ENCODE results near the gene FUT3.
"Not testable (repeated sequence)": the region's sequence is repeated elsewhere in the genome, so short reads cannot be mapped to it uniquely, and the experiment has no call there.

The FUT3 gene

GRCh38 chr19:5847846-5848245 lies 3.4 kb downstream of the FUT3 start:
- H3K27ac ChIP-seq (ENCODE audit: insufficient read depth, low read depth, low read length, poor library complexity, severe bottlenecking); H3K4me3 ChIP-seq (ENCODE audit: insufficient read depth, low read depth, low read length): not testable (repeated sequence)

GRCh38 chr19:5844456-5845433 lies 6.5 kb downstream of the FUT3 start:
- H3K4me3 ChIP-seq (ENCODE audit: insufficient read depth, low read depth, low read length): no peak overlapping the region
- H3K27me3 ChIP-seq (ENCODE audit: control insufficient read depth, insufficient read depth, low read length, poor library complexity, severe bottlenecking): no peaks in the 10 kb centered on the region
- H3K36me3 ChIP-seq (ENCODE audit: control insufficient read depth, insufficient read depth, low read length): no peaks in the 10 kb centered on the region
- no peak overlapping the region for H3K27ac ChIP-seq (ENCODE audit: insufficient read depth, low read depth, low read length, poor library complexity, severe bottlenecking)
- no peaks in the 10 kb centered on the region for H3K4me1 ChIP-seq (ENCODE audit: control insufficient read depth, insufficient read depth, low read length)
- no peaks in the 10 kb centered on the region for H3K9me3 ChIP-seq (ENCODE audit: control insufficient read depth, low read length)
- whole genome bisulfite sequencing, 2 experiments: 88 to 89% methylated on average over 24 of the region's 24 CpGs

More at GRCh38 chr19:5847846-5848245, 3.4 kb downstream of the FUT3 start:
- WGBS, 2 experiments: 89 to 92% methylated on average over 10 of the region's 10 CpGs
- not testable (repeated sequence) for H3K36me3 ChIP-seq (ENCODE audit: control insufficient read depth, insufficient read depth, low read length); H3K27me3 ChIP-seq (ENCODE audit: control insufficient read depth, insufficient read depth, low read length, poor library complexity, severe bottlenecking); H3K9me3 ChIP-seq (ENCODE audit: control insufficient read depth, low read length); H3K4me1 ChIP-seq (ENCODE audit: control insufficient read depth, insufficient read depth, low read length)

- H3K4me3 ChIP-seq (ENCODE audit: insufficient read depth, low read depth, low read length): no peak overlapping the region
- 93% methylated on average over 16 to 19 of the region's 21 CpGs for WGBS, 2 experiments
- H3K27ac ChIP-seq (ENCODE audit: insufficient read depth, low read depth, low read length, poor library complexity, severe bottlenecking): no peak overlapping the region
- no peaks in the 10 kb centered on the region for H3K9me3 ChIP-seq (ENCODE audit: control insufficient read depth, low read length)
- H3K4me1 ChIP-seq (ENCODE audit: control insufficient read depth, insufficient read depth, low read length): no peaks in the 10 kb centered on the region
- no peaks in the 10 kb centered on the region for H3K27me3 ChIP-seq (ENCODE audit: control insufficient read depth, insufficient read depth, low read length, poor library complexity, severe bottlenecking)
- H3K36me3 ChIP-seq (ENCODE audit: control insufficient read depth, insufficient read depth, low read length): no peaks in the 10 kb centered on the region
Measured at GRCh38 chr19:5843295-5843927, 7.8 kb downstream of the FUT3 start.

GRCh38 chr19:5841735-5842111 lies 9.5 kb downstream of the FUT3 start:
- H3K4me1 ChIP-seq (ENCODE audit: control insufficient read depth, insufficient read depth, low read length); H3K4me3 ChIP-seq (ENCODE audit: insufficient read depth, low read depth, low read length); H3K36me3 ChIP-seq (ENCODE audit: control insufficient read depth, insufficient read depth, low read length); H3K9me3 ChIP-seq (ENCODE audit: control insufficient read depth, low read length); H3K27ac ChIP-seq (ENCODE audit: insufficient read depth, low read depth, low read length, poor library complexity, severe bottlenecking); H3K27me3 ChIP-seq (ENCODE audit: control insufficient read depth, insufficient read depth, low read length, poor library complexity, severe bottlenecking): not testable (repeated sequence)
- 81 to 89% methylated on average over 6 of the region's 6 CpGs for WGBS, 2 experiments

GRCh38 chr19:5839065-5840017 lies 11.9 kb downstream of the FUT3 start, which contains the start of gene FUT6:
Gene FUT6 (minus strand): TSS chr19:5839702. CDS start chr19:5832567, 7,135 bp downstream.
- Histone ChIP-seq H3K36me3 (ENCODE audit: control insufficient read depth, insufficient read depth, low read length) (no peaks in the 10 kb centered on the region), H3K27me3 (ENCODE audit: control insufficient read depth, insufficient read depth, low read length, poor library complexity, severe bottlenecking) (peaks cover 1% of the 10 kb centered on the region), H3K27ac (ENCODE audit: insufficient read depth, low read depth, low read length, poor library complexity, severe bottlenecking) (no peak within 1 kb of the TSS), H3K4me1 (ENCODE audit: control insufficient read depth, insufficient read depth, low read length) (no peaks in the 10 kb centered on the region), H3K4me3 (ENCODE audit: insufficient read depth, low read depth, low read length) (no peak within 1 kb of the TSS), H3K9me3 (ENCODE audit: control insufficient read depth, low read length) (no peaks in the 10 kb centered on the region)
- 92 to 93% methylated on average over 9 of the region's 9 CpGs for WGBS, 2 experiments

GRCh38 chr19:5838353-5839064 lies 12.7 kb downstream of the FUT3 start:
- no peaks in the 10 kb centered on the region for H3K36me3 ChIP-seq (ENCODE audit: control insufficient read depth, insufficient read depth, low read length)
- no peak overlapping the region for H3K4me3 ChIP-seq (ENCODE audit: insufficient read depth, low read depth, low read length)
- H3K4me1 ChIP-seq (ENCODE audit: control insufficient read depth, insufficient read depth, low read length): no peaks in the 10 kb centered on the region
- WGBS, 2 experiments: 94% methylated on average over 20 of the region's 20 CpGs
- H3K27ac ChIP-seq (ENCODE audit: insufficient read depth, low read depth, low read length, poor library complexity, severe bottlenecking): no peak overlapping the region
- H3K27me3 ChIP-seq (ENCODE audit: control insufficient read depth, insufficient read depth, low read length, poor library complexity, severe bottlenecking): peaks cover 3% of the 10 kb centered on the region
- no peaks in the 10 kb centered on the region for H3K9me3 ChIP-seq (ENCODE audit: control insufficient read depth, low read length)

GRCh38 chr19:5837761-5838352 lies 13.4 kb downstream of the FUT3 start:
- Histone ChIP-seq H3K9me3 (ENCODE audit: control insufficient read depth, low read length) (no peaks in the 10 kb centered on the region), H3K4me1 (ENCODE audit: control insufficient read depth, insufficient read depth, low read length) (no peaks in the 10 kb centered on the region), H3K27me3 (ENCODE audit: control insufficient read depth, insufficient read depth, low read length, poor library complexity, severe bottlenecking) (peaks cover 3% of the 10 kb centered on the region), H3K36me3 (ENCODE audit: control insufficient read depth, insufficient read depth, low read length) (no peaks in the 10 kb centered on the region), H3K27ac (ENCODE audit: insufficient read depth, low read depth, low read length, poor library complexity, severe bottlenecking) (no peak overlapping the region), H3K4me3 (ENCODE audit: insufficient read depth, low read depth, low read length) (no peak overlapping the region)
- 93 to 95% methylated on average over 14 of the region's 15 CpGs for WGBS, 2 experiments

- H3K27me3 ChIP-seq (ENCODE audit: control insufficient read depth, insufficient read depth, low read length, poor library complexity, severe bottlenecking): peaks cover 3% of the 10 kb centered on the region
- H3K27ac ChIP-seq (ENCODE audit: insufficient read depth, low read depth, low read length, poor library complexity, severe bottlenecking): no peak overlapping the region
- 89 to 91% methylated on average over 6 of the region's 6 CpGs for WGBS, 2 experiments
Measured at GRCh38 chr19:5832527-5833216, 18.6 kb downstream of the FUT3 start.

GRCh38 chr19:5832061-5832460 lies 19.2 kb downstream of the FUT3 start:
- H3K9me3 ChIP-seq (ENCODE audit: control insufficient read depth, low read length): no peaks in the 10 kb centered on the region
- no peak overlapping the region for H3K27ac ChIP-seq (ENCODE audit: insufficient read depth, low read depth, low read length, poor library complexity, severe bottlenecking)
- peaks cover 14% of the 10 kb centered on the region for H3K4me1 ChIP-seq (ENCODE audit: control insufficient read depth, insufficient read depth, low read length)
- H3K4me3 ChIP-seq (ENCODE audit: insufficient read depth, low read depth, low read length): no peak overlapping the region
- peaks cover 3% of the 10 kb centered on the region for H3K27me3 ChIP-seq (ENCODE audit: control insufficient read depth, insufficient read depth, low read length, poor library complexity, severe bottlenecking)
- 93 to 94% methylated on average over 22 of the region's 22 CpGs for WGBS, 2 experiments
- no peaks in the 10 kb centered on the region for H3K36me3 ChIP-seq (ENCODE audit: control insufficient read depth, insufficient read depth, low read length)

More at GRCh38 chr19:5832527-5833216, 18.6 kb downstream of the FUT3 start:
- H3K4me3 ChIP-seq (ENCODE audit: insufficient read depth, low read depth, low read length): no peak overlapping the region
- H3K4me1 ChIP-seq (ENCODE audit: control insufficient read depth, insufficient read depth, low read length): peaks cover 14% of the 10 kb centered on the region
- H3K9me3 ChIP-seq (ENCODE audit: control insufficient read depth, low read length): no peaks in the 10 kb centered on the region
- no peaks in the 10 kb centered on the region for H3K36me3 ChIP-seq (ENCODE audit: control insufficient read depth, insufficient read depth, low read length)
